Mesothelial cell of epicardium (in vitro differentiated cells): ENCODE data around the gene ISY1. TPM values are rescaled to one million over a fixed set of nuclear protein-coding genes. Genes with fewer than 3 reads are reported as not detected.
A peak's percentile ranks its signal among the peaks of the same experiment; 100 is the strongest.

ENCODE experiments used
- DNase-seq, 2 experiments: peaks; one replicate each; pipeline ENCODE4 v3.0.0; 2021; ENCODE audit warnings: low spot score in 2 of 2; ENCODE audit not compliant: unreplicated experiment in 2 of 2
- H3K27ac Mint-ChIP-seq: 2 replicates; pipeline ENCODE4 v1.8.0; 2021; ENCODE audit warnings: mixed read lengths
- H3K27me3 Mint-ChIP-seq: 2 replicates; pipeline ENCODE4 v1.8.0; 2021; ENCODE audit warnings: low read depth, mixed read lengths
- H3K36me3 Mint-ChIP-seq: 2 replicates; pipeline ENCODE4 v1.8.0; 2021; ENCODE audit warnings: mixed read lengths
- H3K4me1 Mint-ChIP-seq: 2 replicates; pipeline ENCODE4 v1.8.0; 2021; ENCODE audit warnings: mixed read lengths
- H3K4me3 Mint-ChIP-seq: 2 replicates; pipeline ENCODE4 v1.8.0; 2021; ENCODE audit warnings: mild to moderate bottlenecking, moderate library complexity, mixed read lengths
- H3K9me3 Mint-ChIP-seq: 2 replicates; pipeline ENCODE4 v1.8.0; 2021; ENCODE audit warnings: mixed read lengths
- CTCF ChIP-seq: fragments of 200-600 bp; sonication (generic); IDR thresholded peaks from one replicate; pipeline ENCODE4 v1.5.0; 2021; ENCODE audit warnings: antibody characterized with exemption; ENCODE audit not compliant: unreplicated experiment
- total RNA-seq: library from RNA; stranded (reverse); gene quantifications from 3 replicates; pipeline ENCODE4 v1.2.1, GENCODE V29; 2021

ISY1 gene
- total RNA-seq, 1 donor from 2014 or later = 40.3 TPM

DNA sequence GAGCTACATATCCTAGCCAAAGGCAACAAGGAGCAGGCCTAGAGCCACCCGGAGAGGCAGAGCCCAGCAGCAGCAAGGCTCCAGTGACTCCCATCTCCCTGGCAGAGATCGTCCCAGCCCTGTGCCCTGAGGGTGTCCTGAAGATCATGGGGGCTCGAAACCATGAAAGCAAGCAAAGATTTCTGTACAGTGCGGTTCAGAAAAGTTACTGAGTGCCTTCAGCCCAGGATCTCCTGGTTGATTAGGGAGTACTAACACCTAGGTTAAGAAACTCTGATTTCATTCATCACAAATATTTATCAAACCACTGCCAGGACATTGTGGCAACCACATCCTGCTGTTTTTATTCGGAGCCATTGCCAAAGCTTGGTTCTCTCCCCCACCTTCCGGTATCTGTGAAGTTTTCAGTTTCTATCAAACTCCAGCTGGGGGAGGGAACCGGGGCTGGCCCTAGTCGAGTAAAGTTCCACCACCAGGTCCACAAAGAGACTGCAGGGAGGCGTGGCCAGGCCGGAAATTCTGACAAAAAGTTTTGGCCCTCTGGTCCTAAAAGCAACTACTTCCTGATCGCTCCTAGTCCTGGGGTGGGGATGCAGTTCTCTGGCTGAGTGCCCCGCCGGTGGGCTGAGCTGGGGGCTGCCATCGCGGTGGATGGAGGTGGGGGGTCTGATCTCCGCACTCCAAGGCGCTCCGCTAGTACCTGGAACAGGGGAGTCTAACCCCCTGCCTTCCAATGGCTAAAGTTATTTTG, 40.4 kb downstream of the ISY1 start:
- Mint-ChIP-seq H3K36me3 (peaks cover 9% of the 10 kb centered on the region), H3K4me3 (peak overlapping the region; percentile 88), H3K4me1 (peaks cover 38% of the 10 kb centered on the region)

DNA sequence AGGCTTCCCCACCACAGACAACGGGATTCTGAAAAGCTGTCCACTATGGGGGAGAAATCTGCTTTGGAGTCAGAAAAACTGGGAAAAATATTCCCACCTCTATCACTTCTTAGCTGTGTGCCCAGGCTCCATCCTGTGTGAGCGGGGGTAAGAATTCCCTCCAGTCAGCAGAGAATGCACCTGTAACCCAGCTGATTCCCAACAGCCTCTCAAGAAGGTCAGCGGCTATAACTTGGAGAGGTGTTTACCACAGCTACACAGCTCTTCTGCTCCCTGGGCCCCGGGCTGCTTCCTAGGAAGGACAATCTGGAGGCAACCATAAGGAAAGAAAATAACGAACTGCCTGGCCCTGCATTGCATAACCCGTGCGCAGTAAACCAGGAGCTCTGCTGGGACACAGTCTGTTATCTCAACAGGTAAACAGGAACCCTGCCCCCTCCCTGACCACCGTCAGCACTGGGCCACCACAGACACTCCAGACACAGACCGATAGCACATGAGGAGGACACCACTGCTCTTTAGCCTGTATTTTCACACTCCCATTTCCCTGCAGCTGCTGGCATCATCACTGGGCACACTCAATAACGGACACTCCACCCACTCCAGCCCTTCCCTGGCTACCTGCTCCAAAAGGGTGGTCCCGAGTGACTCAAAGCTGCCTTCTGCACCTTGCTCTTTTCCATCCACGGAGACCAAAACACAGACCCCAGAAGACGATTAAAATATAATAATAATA, 41.3 kb downstream of the ISY1 start:
- no peak for TF ChIP-seq CTCF
- peak overlapping the region; percentile 88 for H3K4me3 Mint-ChIP-seq
- H3K4me1 Mint-ChIP-seq = peaks cover 38% of the 10 kb centered on the region
- peak overlapping the region; percentile 95 for H3K27ac Mint-ChIP-seq
- no peaks in the 10 kb centered on the region for H3K27me3 Mint-ChIP-seq
- peaks cover 11% of the 10 kb centered on the region for H3K36me3 Mint-ChIP-seq
- DNase-seq = no peak
- H3K9me3 Mint-ChIP-seq = no peaks in the 10 kb centered on the region

More for the DNA sequence above, 40.4 kb downstream of the ISY1 start:
- no peaks in the 10 kb centered on the region for H3K27me3 Mint-ChIP-seq
- H3K9me3 Mint-ChIP-seq = no peaks in the 10 kb centered on the region
- no peak for TF ChIP-seq CTCF
- peak overlapping the region; percentile 95 for H3K27ac Mint-ChIP-seq
- DNase-seq = peak; percentile 55 to 79

DNA sequence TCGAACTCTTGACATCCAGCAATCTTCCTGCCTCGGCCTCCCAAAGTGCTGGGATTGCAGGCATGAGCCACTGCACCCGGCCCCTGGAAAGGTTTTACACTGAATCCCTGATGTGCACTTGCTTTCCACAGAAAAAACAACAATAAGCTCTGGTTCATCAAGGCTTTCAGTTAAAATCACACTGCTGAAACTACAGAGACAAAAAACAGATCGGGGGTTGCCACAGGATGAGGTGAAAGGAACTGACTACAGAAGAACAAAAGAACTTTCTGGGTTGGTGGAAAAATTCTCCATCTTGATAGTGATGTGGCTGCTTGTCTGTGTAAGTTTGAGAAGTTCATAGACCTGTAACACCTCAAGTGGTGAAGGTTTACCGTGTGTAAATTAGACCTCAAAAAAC, 42.1 kb downstream of the ISY1 start:
- H3K27ac Mint-ChIP-seq = peak overlapping the region; percentile 95
- H3K4me3 Mint-ChIP-seq = peak overlapping the region; percentile 88
- no peak for TF ChIP-seq CTCF
- no peak for DNase-seq
- no peaks in the 10 kb centered on the region for H3K9me3 Mint-ChIP-seq
- peaks cover 11% of the 10 kb centered on the region for H3K36me3 Mint-ChIP-seq
- H3K4me1 Mint-ChIP-seq = peaks cover 38% of the 10 kb centered on the region
- no peaks in the 10 kb centered on the region for H3K27me3 Mint-ChIP-seq

- Mint-ChIP-seq H3K4me1 (peaks cover 33% of the 10 kb centered on the region), H3K36me3 (peaks cover 11% of the 10 kb centered on the region), H3K27me3 (no peaks in the 10 kb centered on the region), H3K9me3 (no peaks in the 10 kb centered on the region), H3K4me3 (no peak overlapping the region), H3K27ac (peak overlapping the region; percentile 43)
- no peak for TF ChIP-seq CTCF
- no peak for DNase-seq
Observed at GRCh38 chr3:129117134-129117533, 43.7 kb downstream of the ISY1 start.

GRCh38 chr3:129116482-129116946, 44.3 kb downstream of the ISY1 start:
- H3K4me3 Mint-ChIP-seq = no peak overlapping the region
- no peak for TF ChIP-seq CTCF
- H3K36me3 Mint-ChIP-seq = peaks cover 12% of the 10 kb centered on the region
- H3K27me3 Mint-ChIP-seq = no peaks in the 10 kb centered on the region
- H3K9me3 Mint-ChIP-seq = no peaks in the 10 kb centered on the region
- no peak for DNase-seq
- peaks cover 33% of the 10 kb centered on the region for H3K4me1 Mint-ChIP-seq
- peak overlapping the region; percentile 88 for H3K27ac Mint-ChIP-seq
